Loucy (cell line): ENCODE measurements around the gene PHTF1.
A peak's percentile ranks its signal among the peaks of the same experiment; 100 is the strongest.

ENCODE experiments used
- H2AFZ ChIP-seq: fragments of 200-600 bp; sonication (generic); 2 replicates; pipeline ENCODE4 v1.6.0; 2016; ENCODE audit warnings: antibody characterized with exemption, mild to moderate bottlenecking, low read length, moderate library complexity
- H3F3A ChIP-seq: fragments of 200-600 bp; 2 replicates; pipeline ENCODE4 v1.6.0; 2016; ENCODE audit warnings: antibody characterized with exemption, low read depth, mild to moderate bottlenecking
- H3K27me3 ChIP-seq: fragments of 200-600 bp; sonication (generic); 2 replicates; pipeline ENCODE4 v1.6.1; 2014; ENCODE audit warnings: low read length, mild to moderate bottlenecking; ENCODE audit not compliant: insufficient read depth, poor library complexity, severe bottlenecking
- H3K36me3 ChIP-seq: fragments of 200-600 bp; sonication (generic); 2 replicates; pipeline ENCODE4 v1.6.1; 2016; ENCODE audit warnings: low read length; ENCODE audit not compliant: insufficient read depth
- H3K4me1 ChIP-seq: fragments of 200-600 bp; sonication (generic); 2 replicates; pipeline ENCODE4 v1.5.1; 2014; ENCODE audit warnings: low read length, mild to moderate bottlenecking; ENCODE audit not compliant: insufficient read depth, poor library complexity, severe bottlenecking
- H3K4me2 ChIP-seq: fragments of 200-600 bp; sonication (generic); 2 replicates; pipeline ENCODE4 v1.6.0; 2014; ENCODE audit warnings: antibody characterized with exemption, low read length, low read depth, mild to moderate bottlenecking; ENCODE audit not compliant: poor library complexity, severe bottlenecking
- H3K4me3 ChIP-seq: fragments of 200-600 bp; sonication (generic); 2 replicates; pipeline ENCODE4 v1.5.1; 2014; ENCODE audit warnings: low read length, mild to moderate bottlenecking, mixed read lengths; ENCODE audit not compliant: poor library complexity, severe bottlenecking
- H3K79me2 ChIP-seq: fragments of 200-600 bp; sonication (generic); 2 replicates; pipeline ENCODE4 v1.6.1; 2014; ENCODE audit warnings: low read length; ENCODE audit not compliant: insufficient read depth
- H3K9ac ChIP-seq: fragments of 200-600 bp; sonication (generic); 2 replicates; pipeline ENCODE4 v1.6.0; 2014; ENCODE audit warnings: mild to moderate bottlenecking, low read depth, low read length, moderate library complexity; ENCODE audit not compliant: poor library complexity, severe bottlenecking
- H3K9me2 ChIP-seq: fragments of 200-600 bp; sonication (generic); replicated peaks from 2 replicates; pipeline ENCODE4 v1.6.1; 2016; ENCODE audit warnings: low read depth, low read length, mixed read lengths
- H3K9me3 ChIP-seq: fragments of 200-600 bp; sonication (generic); 2 replicates; pipeline ENCODE4 v1.6.1; 2014; ENCODE audit warnings: mild to moderate bottlenecking, antibody characterized with exemption, low read length, low read depth; ENCODE audit not compliant: insufficient read depth
- H4K20me1 ChIP-seq: fragments of 200-600 bp; sonication (generic); 2 replicates; pipeline ENCODE4 v1.6.0; 2014; ENCODE audit warnings: antibody characterized with exemption, low read length, mild to moderate bottlenecking; ENCODE audit not compliant: insufficient read depth, poor library complexity, severe bottlenecking
- EZH2phosphoT487 ChIP-seq: fragments of 200-600 bp; IDR thresholded peaks from 2 replicates; pipeline ENCODE4 v1.6.1; 2018; ENCODE audit warnings: antibody characterized with exemption, mild to moderate bottlenecking, moderate library complexity, borderline replicate concordance
- TF ChIP-seq, protein P1 (sequence below): fragments of 200-600 bp; sonication (generic); conservative IDR thresholded peaks from 2 replicates; pipeline ENCODE4 v1.5.1; 2014; ENCODE audit warnings: mild to moderate bottlenecking, antibody characterized with exemption, low read length

PHTF1 gene

DNA sequence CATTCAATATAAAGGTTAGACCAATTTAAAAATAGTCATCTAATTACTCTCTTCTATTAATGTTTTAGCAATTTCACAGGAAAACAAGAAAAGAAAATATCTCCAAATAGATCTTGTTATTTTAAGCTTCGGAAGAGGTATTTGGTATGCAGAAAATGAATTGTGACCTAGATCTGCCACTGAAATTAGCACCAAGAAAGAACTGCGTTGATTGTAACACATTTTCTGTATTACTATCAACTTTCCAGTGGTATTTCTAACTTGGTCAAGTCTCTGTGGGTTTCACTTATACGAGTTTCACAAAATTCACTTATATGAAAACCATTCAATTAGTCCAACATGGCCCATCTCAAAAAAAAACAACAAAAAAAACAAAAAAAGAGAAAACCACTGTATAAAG, 41.2 kb upstream of the PHTF1 start:
- peaks cover 83% of the 10 kb centered on the region for H4K20me1 ChIP-seq
- H3K27me3 ChIP-seq: no peaks in the 10 kb centered on the region
- H3K4me2 ChIP-seq: peak overlapping the region; percentile 73
- no peaks in the 10 kb centered on the region for H3K9me2 ChIP-seq
- no peak overlapping the region for H2AFZ ChIP-seq
- H3K36me3 ChIP-seq: peaks cover 24% of the 10 kb centered on the region
- TF ChIP-seq EZH2phosphoT487: no peak
- TF ChIP-seq, protein P1, sequence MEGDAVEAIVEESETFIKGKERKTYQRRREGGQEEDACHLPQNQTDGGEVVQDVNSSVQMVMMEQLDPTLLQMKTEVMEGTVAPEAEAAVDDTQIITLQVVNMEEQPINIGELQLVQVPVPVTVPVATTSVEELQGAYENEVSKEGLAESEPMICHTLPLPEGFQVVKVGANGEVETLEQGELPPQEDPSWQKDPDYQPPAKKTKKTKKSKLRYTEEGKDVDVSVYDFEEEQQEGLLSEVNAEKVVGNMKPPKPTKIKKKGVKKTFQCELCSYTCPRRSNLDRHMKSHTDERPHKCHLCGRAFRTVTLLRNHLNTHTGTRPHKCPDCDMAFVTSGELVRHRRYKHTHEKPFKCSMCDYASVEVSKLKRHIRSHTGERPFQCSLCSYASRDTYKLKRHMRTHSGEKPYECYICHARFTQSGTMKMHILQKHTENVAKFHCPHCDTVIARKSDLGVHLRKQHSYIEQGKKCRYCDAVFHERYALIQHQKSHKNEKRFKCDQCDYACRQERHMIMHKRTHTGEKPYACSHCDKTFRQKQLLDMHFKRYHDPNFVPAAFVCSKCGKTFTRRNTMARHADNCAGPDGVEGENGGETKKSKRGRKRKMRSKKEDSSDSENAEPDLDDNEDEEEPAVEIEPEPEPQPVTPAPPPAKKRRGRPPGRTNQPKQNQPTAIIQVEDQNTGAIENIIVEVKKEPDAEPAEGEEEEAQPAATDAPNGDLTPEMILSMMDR: no peak
- H3K79me2 ChIP-seq: peaks cover 98% of the 10 kb centered on the region
- H3F3A ChIP-seq: no peaks in the 10 kb centered on the region
- H3K9me3 ChIP-seq: no peaks in the 10 kb centered on the region
- peaks cover 45% of the 10 kb centered on the region for H3K4me1 ChIP-seq
- no peak overlapping the region for H3K9ac ChIP-seq
- H3K4me3 ChIP-seq: peak overlapping the region; percentile 31

DNA sequence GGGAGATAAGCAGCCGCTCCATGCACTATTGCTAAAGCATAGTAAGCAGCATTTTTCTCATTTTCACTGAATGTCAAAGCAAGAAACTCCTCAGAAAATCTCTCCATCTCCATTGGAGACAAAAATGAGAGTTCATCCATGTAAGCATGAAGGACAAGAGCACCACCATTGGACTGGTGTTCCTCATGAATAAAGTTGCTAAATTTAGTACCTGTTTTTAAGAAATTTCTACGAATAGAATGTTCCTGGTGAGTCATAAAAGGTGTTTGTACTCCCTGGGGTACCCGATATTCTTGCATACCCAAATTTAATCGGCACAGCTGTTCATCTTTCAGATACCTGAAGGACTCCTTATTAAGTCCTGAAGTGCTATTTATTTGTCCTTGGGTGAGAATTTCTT, 38.2 kb upstream of the PHTF1 start:
- TF ChIP-seq, protein P1: no peak
- no peak for TF ChIP-seq EZH2phosphoT487
- peaks cover 93% of the 10 kb centered on the region for H3K79me2 ChIP-seq
- H3K27me3 ChIP-seq: no peaks in the 10 kb centered on the region
- H3K4me2 ChIP-seq: no peak overlapping the region
- peaks cover 66% of the 10 kb centered on the region for H4K20me1 ChIP-seq
- H3K4me1 ChIP-seq: peaks cover 34% of the 10 kb centered on the region
- no peak overlapping the region for H3K4me3 ChIP-seq
- no peak overlapping the region for H3K9ac ChIP-seq
- H3K9me3 ChIP-seq: no peaks in the 10 kb centered on the region
- H3K36me3 ChIP-seq: peaks cover 46% of the 10 kb centered on the region
- H3F3A ChIP-seq: peaks cover 9% of the 10 kb centered on the region
- no peaks in the 10 kb centered on the region for H3K9me2 ChIP-seq
- H2AFZ ChIP-seq: no peak overlapping the region

DNA sequence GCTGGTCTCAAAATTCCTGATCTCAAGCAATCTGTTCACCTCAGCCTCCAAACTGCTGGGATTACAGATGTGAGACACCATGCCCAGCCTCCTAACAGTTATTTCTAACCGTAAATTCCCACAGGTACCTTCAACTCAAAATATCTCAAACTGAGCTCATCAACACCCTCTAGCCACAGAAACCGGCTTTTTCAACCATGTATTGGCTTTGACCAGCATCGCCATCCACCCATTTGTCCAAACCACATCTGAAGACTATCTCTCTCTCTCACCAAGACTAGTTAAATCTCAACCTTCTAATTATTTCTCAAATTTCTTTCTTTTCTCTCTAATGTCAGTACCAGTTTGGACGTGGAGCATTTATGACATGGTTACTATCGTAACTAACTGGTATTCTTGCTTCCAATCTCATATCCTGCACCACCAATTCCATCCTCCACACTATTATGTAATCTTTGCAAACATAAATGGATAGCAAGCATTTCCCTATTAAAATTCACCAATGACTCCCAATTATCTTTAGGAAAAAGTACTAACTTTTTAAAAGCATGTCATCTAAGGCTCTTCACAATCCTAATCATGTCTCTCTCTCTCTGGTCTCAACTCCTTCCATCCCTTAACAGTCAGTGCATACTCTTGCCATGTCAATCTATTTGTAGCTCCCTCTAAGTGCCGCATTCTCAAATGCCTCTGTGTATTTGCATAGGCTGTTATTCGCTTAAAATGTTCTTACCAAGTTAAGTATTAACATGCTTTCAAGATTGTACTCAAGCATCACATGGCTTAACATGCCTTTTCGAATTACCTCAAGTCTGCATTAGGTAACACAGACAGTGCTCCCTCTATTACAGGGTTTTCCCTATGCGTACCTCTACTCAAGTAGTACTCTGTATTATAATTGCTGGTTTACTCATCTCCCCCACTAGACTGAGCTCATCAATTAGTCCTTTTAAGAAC, 34.9 kb upstream of the PHTF1 start:
- peaks cover 9% of the 10 kb centered on the region for H3F3A ChIP-seq
- no peaks in the 10 kb centered on the region for H3K27me3 ChIP-seq
- H3K9ac ChIP-seq: no peak overlapping the region
- H3K4me2 ChIP-seq: no peak overlapping the region
- H2AFZ ChIP-seq: no peak overlapping the region
- H3K9me2 ChIP-seq: no peaks in the 10 kb centered on the region
- H3K4me1 ChIP-seq: peaks cover 39% of the 10 kb centered on the region
- H3K36me3 ChIP-seq: peaks cover 63% of the 10 kb centered on the region
- H4K20me1 ChIP-seq: peaks cover 53% of the 10 kb centered on the region
- no peak overlapping the region for H3K4me3 ChIP-seq
- no peaks in the 10 kb centered on the region for H3K9me3 ChIP-seq
- no peak for TF ChIP-seq EZH2phosphoT487
- TF ChIP-seq, protein P1: no peak
- peaks cover 92% of the 10 kb centered on the region for H3K79me2 ChIP-seq
